Inflammatory macrophage treated with lipopolysaccharide for 1 hour (primary cell): ENCODE measurements around the gene EN1.

Experiments used
- DNase-seq, 2 donors: peaks; one replicate each; pipeline ENCODE4 v3.0.0-alpha.2; 2020 to 2022

Gene EN1

DNA sequence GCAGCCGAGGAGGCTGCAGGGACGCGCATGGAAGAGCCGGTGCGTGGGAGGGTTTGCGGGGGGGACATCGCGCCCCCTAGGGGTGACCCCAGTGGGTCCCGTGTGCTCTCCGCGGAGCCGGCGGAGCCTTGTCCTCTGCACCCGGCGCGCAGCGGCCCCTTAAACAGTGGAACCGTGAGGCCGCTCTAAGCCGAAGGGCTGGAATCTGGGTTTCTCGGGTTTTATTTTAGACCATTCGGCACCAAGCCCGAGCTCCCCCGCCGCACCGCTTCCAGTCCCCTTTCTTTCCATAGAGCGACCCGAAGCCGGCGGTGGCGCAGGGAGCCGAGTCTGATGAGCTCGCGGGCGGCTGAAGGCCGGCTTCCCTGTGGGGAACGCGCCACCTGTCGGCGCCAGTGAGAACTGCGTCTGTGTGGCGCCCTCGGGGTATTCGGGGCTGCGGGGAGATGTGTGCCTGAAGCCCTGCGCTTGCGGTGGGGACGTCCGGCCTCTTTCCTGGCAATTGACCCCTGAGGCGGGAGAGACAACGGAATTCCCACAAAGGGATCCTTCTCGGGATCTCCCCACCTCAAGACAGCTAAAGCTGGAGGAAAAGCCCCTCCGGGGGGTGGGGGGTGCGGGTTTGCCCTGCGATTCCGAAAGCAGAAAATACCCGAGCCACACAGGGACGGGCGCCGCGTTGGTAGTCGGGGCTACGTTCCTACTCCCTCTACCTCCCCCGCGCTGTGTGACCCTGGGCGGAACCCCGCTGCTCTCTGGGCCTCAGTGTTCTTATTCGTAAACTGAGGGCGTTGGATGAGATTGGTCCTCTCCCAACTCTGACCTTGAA is 8.2 kb upstream of the EN1 start:
- DNase-seq: peak; percentile 63 to 95

DNA sequence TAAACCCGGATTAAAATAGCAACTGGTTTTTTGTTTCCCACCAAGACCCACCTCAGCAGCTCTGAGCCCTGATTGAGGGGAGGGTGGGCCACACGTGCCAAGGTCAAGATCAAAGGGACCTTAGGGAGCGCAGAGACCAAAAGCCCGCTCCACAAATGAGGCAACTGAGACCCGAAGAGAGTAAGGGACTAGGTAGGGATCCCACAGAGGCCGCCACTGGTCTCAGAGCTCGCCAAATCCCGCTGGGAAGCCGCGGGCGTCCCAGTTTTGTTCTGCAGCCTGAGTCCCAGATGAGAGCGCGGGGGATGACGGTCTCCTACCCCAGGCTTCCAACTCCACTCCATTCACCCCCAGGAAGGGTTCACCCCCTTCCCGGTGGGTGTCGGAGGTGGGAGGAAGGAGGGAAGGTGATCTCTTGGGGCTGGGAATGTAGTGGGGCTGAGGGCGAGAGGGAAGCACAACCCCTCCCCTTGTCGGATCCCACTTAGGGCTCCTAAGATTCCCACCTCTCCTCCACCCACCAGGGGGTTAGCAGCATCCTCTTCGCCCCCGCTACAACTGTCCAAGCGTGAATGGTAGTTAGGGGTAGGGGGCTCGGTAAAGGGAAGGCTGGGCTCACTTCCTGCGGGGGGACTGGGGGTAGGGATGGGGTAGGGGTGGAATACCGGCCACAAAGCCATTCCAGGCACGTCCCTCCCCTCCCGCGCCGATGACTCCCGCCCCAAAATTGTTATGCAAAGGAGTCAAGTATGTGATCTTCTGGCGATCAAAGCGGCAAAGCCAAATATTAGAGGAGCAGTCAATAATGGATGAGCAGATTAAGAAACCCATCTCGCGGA is 7.3 kb upstream of the EN1 start:
- DNase-seq: no peak

DNA sequence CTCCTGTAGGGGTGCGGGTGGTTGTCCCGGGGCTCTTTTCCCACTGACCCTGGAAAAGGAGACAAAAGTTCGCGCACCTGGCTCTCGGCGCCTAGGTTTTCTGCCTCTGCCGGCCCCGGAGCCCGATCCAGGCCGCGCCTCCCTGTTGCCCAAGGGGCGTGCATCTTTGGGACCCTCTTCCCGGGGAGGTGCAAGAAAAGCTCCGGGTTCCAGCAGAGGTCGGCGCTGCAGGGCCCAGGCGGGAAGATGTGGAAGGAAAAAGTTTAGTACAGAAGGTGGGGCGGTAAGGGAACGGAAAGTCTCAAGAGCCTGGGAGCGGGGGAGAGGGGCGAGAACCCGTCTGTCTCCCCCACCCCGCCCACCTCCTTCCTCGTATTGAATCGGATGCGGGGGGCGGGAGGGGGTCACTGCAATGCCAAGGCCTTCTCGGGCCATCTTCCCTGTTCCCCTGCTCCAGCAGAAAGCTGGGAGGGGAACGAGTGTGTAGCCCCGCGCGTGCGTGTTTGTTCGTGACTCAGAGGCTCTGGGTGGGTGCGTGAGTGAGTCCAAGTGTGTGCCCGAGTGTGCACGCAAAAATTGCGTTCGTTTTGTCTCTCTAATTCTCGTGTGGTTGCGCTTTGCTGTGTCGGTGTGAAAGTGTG is 6.3 kb upstream of the EN1 start:
- DNase-seq: no peak

- DNase-seq: no peak
Measured at GRCh38 chr2:118853129-118853640, 5.7 kb upstream of the EN1 start.

DNA sequence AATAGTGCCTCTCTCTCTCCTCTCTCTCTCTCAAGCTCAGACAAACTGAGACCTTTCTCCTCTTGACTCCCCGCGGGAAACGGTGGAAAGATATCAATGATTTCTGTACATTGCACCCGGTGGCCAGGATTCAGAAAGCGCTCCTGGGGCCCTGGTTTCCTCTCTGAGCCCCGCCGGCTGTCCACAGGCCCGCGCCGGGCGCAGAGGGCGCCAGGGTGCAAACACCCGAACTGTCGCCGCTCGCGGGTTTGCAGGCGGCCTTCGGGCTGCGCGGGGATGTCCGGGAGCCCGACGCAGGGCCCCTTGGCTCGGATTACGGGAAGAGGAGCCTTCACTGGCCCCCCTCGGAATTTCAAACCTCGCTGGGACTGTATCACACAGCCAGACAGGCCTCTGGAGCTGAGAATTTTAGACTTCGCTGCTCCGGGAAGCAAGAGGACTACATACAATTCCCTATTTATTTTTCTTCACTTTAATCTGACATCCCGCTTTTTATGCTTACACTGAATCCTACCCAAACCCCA is 5.2 kb upstream of the EN1 start:
- DNase-seq: no peak

- DNase-seq: no peak
Measured at GRCh38 chr2:118851650-118852049, 4.2 kb upstream of the EN1 start.

GRCh38 chr2:118850901-118851415 is 3.5 kb upstream of the EN1 start:
- DNase-seq: no peak

DNA sequence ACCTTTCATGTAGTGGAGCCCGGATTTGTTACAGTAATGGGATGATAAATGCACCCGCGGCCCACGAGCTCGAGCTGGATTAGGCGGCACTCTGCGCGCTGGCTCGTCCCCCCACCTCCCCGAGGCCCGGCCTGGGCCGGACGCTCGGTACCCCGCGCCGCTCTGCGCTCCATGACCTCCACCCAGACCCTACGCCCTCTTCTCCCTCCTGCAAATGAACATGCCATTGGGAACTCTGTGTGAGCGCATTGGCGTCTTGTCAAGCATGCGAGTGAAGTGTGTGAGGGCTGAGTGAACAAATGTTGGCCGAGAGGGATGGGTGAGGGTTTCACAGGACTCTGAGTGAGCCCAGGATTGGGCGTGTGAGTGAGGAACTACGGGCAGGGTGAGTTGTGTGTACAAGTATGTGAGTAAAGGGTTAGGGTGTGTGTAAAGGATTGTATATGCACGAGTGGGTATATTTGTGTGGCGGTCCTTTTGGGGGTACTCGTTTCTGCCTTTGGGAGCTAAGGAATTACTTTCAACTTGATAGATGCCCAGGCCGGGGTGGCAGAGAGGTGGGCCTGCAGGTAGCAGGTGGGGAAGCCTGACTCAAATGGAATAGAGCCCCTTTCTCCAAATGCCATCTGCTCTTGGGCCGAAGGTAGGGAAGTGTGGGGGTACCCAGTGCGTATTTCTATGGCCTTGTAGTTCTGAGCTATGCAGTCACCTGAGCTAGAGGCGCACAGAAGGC is 2.9 kb upstream of the EN1 start:
- DNase-seq: no peak

DNA sequence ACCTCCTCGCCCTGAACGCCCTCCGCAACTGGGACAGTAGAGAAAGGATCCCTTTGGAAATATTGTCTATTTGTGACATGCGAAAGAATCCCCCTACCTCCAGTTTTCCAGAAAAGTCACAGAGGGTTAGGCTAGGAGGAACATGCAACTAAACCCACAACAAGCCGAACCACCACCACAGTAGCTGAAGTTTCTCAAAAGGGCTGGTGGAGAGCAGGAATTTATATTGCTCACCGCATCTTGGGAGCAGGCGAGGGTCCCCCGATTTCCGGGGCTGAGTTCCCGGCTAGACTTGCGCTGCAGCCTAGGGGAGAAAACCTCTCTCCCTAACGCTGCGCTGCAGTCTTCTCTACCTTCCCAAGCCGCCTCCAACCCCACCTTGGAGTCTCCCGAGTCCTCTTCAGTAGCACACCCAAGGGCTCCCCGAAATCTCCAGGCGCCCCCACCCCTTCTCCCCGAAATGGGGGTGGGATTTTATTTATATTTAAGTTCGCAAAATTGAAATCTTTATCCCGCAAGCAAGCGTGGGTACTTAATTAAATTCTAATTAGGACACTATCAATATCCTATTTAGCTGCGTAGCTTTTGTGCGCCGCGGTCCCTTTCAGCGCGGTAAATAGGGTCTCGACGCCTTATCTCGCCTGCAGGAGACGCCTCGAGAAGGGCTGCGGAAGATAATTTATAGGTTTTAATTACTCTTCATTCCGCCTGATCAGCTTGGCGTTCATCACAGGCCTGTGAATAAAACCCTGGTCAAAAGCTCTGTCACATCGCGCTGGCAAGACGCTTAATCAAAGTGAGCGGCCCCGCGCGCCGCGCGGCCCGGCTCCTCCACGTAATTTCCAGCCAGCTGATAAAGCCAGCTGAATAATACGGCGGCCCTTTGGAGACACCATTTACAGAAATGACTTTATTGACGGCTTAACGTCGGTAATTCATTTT is 2.0 kb upstream of the EN1 start:
- no peak for DNase-seq

DNA sequence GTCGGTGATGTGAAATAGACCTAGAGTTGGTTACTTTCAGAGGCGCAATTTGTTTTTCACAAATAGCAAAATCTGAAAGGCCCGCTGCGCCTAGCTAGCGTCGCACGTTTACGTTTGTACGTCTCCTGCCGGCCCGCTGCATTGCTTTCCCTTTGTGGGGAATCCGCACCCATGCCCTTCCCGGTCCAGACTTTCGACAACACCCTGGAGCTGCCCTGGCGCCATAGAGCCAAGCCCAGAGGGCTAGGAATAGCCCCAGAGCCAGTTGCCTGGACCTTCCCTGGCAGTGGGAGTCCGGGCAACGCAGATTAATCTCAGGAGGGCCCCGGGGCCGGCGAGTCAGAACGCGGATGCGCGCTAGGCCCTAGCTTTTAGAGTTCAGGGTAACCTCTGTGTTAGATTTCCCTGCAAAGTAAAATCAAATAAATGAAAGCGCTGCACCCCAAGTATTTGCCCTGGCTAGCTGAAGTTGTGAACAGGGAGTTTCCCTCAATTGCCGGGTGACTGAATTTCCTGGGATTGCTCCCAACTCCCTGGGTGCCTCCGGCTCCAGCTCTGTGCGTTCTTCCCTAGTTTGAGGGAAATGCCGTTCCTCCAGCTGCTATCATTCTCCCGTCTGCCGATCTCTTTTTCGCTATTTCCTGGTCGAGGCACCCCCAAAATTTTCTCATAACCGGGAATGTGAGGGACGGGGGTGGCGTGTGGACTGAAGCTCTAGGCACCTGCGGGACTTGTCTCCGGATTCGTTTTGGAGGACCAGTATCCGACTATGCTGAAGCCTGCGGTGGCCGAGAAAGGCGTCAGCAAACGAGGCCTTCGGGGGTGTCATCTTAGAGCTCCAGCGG is 1.2 kb upstream of the EN1 start:
- DNase-seq: no peak

- no peak for DNase-seq
Measured at GRCh38 chr2:118847762-118848172, 319 bp upstream of the EN1 start.

DNA sequence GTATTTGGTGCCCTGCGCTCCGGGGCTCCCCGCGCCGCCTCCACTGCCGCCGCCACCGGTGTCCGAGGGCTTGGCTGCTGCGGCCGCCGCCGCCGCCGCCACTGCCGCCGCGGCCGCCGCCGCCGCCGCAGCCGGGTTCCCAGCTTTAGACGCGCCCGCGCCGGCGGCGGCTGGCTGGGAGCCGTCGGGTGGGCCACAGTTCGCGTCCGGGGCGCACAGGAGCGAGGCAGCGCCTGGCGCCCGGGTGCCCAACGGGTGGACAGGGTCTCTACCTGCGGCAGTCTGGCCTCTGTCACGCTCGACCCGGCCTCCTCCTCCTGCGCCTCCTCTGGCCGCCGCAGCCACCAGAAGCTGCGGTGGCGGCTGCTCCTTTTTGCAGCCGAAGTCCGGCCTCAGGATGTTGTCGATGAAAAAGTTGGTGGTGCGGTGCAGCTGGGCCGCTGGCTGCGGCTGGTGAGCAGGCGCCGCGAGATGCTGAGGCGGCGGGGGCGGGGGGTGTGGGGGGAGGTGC is 951 bp downstream of the EN1 start:
- DNase-seq: no peak

- DNase-seq: no peak
Measured at GRCh38 chr2:118845522-118846441, 1.7 kb downstream of the EN1 start.

DNA sequence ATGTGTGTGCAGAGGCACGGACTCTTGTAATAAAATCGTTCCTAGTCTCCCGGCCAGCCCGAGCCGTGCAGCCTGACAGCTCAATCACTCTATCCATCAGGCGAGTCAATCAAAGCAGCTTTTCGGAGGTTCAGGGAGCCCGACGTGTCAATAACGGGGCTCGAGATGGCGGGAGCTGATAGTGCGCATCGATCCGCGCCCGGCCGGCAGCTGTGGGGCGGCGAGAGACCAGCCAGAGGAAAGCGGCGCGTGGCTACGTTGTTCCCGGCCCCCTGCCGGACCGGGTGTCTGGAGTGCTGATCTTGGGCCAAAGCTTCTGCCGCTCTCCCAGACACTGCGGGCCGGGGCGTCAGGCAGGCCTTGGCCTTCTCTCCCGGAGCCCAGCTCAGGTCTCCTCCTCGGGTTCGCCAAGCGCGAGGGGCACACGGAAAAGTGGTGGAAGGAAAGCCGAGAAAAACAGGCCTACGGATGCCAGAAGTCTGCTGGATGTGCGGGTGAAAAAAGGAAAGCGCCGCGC is 2.4 kb downstream of the EN1 start:
- no peak for DNase-seq

DNA sequence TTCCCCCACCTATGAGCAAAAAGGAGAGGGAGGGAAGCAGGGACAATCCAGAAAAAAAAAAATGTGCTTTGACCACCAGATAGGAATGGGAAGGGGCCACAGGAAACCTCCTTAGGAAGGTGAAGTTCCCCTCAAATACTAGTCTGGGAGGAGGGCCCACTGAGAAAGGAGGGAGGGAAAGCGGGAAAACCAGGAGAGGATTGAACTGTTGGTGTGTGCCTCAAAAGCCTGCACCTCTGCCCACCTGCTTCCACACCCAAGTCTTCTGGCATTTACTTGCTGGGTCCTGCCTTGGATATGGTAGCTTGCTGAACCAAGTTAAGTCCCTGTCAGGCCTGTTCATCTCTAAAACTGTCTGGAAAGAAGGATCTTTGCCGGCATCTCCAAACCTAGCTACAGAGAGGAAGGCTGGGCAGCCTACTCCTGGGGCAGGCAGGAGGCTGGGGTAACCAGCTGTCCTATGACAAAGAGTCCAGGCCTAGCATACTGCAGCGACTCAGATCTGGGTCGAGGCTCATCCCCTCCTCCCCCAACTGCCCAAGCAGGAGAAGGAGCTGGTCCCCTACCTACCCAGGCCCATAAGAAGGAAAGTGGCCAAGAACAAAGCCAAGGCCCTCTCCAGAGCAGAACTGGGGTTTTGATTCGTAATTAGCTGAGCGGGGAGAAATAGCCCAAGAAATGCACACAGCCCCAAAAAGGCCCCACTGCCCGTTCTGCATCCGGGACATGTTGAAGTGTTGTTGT is 3.0 kb downstream of the EN1 start:
- no peak for DNase-seq

GRCh38 chr2:118843483-118844132 is 3.8 kb downstream of the EN1 start:
- no peak for DNase-seq
